DMS53 (cell line): ENCODE measurements around the gene FYB1.
"Not testable (repeated sequence)": the region's sequence is repeated elsewhere in the genome, so short reads cannot be mapped to it uniquely, and the experiment has no call there.

Experiments used
- DNase-seq: peaks from one replicate; lab custom pipeline; 2025; lab: John Stamatoyannopoulos, UW

FYB1 gene

GRCh38 chr5:39187831-39188731 lies 31.3 kb downstream of the FYB1 start:
- no peak for DNase-seq

GRCh38 chr5:39186722-39187539 lies 32.4 kb downstream of the FYB1 start:
- DNase-seq, result no peak

- DNase-seq, result no peak
Observed at GRCh38 chr5:39186289-39186688, 33.1 kb downstream of the FYB1 start.

- DNase-seq, result no peak
Observed at GRCh38 chr5:39185761-39186160, 33.6 kb downstream of the FYB1 start.

- not testable (repeated sequence) for DNase-seq
Observed at GRCh38 chr5:39179561-39179960, 39.8 kb downstream of the FYB1 start.

- no peak for DNase-seq
Observed at GRCh38 chr5:39178861-39179260, 40.5 kb downstream of the FYB1 start.

GRCh38 chr5:39178171-39178570 lies 41.2 kb downstream of the FYB1 start:
- DNase-seq, result no peak

- DNase-seq, result no peak
Observed at GRCh38 chr5:39177631-39177964, 41.8 kb downstream of the FYB1 start.

GRCh38 chr5:39176759-39177630 lies 42.4 kb downstream of the FYB1 start:
- DNase-seq, result no peak

DNA sequence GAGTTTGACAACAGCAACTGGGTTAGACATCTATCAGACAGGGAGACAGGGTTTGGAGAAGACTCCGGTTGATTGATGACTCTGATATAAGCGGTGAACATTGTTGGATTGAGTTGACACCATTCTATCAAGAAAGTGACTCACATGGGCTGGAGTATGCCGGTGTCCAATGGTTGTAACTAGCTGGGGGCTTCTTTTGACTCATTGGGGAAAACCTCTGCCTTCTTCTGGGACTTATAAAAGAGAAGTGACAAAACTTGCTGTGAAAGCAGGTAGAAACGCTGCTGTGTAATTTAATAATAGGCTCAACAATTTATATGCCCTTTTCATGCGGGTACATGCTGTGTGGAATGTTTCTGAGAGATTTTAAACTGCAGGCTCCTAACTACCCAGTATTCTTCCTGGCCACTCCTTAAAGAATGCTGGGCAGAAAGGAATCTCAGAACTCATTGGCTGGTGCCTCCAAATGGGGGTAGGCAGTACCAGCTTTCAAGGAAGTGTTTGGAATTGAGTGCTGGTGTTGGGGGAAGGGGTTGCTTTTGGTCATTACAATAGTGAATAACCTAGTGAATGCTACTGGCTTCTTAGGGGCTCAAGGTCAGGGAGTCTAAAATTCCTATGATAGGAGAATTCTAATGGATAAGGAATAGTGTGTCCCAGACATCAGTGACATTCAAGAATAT lies 43.9 kb downstream of the FYB1 start:
- no peak for DNase-seq

GRCh38 chr5:39173069-39173468 lies 46.3 kb downstream of the FYB1 start:
- DNase-seq, result no peak

- no peak for DNase-seq
Observed at GRCh38 chr5:39172593-39172992, 46.8 kb downstream of the FYB1 start.

DNA sequence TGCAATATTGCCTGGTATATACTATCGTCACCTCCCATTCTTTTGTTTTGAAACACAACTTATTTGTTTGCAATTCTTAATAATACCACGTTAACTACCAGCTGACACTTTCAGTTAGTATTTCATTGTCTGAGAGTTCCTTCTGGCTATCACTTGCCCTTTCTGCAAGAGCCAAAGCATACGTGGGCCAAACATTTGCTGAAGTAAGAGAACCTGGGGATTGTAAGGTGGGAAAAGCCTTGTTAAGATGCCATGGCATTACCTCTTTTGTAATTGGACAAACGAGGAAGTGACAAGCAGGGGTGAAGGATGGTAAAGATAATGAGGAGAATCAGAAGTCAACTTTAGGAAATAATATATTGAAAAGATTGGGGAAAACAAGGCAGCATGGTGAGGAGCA lies 47.7 kb downstream of the FYB1 start:
- no peak for DNase-seq

GRCh38 chr5:39169081-39169480 lies 50.3 kb downstream of the FYB1 start:
- DNase-seq, result no peak

DNA sequence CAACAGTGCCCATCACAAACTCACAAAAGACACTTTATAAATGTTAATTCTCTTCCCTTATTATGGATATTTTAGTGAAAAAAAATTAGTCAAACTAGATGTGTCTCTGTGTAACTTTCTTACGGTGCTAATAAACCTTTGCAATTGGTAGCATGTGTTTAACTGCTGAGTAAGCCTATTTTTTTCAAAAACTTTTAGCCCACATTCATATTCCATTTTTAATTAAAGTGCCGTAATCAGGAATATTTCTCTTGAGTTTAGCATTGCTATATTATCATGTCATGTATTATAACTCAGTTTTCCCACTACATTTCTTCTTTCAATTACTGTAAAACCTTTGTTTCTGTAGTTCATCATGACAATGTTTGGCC lies 51.4 kb downstream of the FYB1 start:
- no peak for DNase-seq

- no peak for DNase-seq
Observed at GRCh38 chr5:39167141-39167971, 52.0 kb downstream of the FYB1 start.

- peak; percentile 15 for DNase-seq
Observed at GRCh38 chr5:39164529-39165402, 54.6 kb downstream of the FYB1 start.

GRCh38 chr5:39164016-39164415 lies 55.3 kb downstream of the FYB1 start:
- no peak for DNase-seq

GRCh38 chr5:39161578-39161977 lies 57.8 kb downstream of the FYB1 start:
- DNase-seq, result no peak
